Loucy (cell line): Measurements from ENCODE around the gene HPSE2.

Experiments used
- CTCF ChIP-seq: fragments of 200-600 bp; sonication (generic); conservative IDR thresholded peaks from 2 replicates; pipeline ENCODE4 v1.5.1; 2014; ENCODE audit warnings: mild to moderate bottlenecking, antibody characterized with exemption, low read length
- EZH2phosphoT487 ChIP-seq: fragments of 200-600 bp; IDR thresholded peaks from 2 replicates; pipeline ENCODE4 v1.6.1; 2018; ENCODE audit warnings: antibody characterized with exemption, mild to moderate bottlenecking, moderate library complexity, borderline replicate concordance

- TF ChIP-seq CTCF: no peak
- TF ChIP-seq EZH2phosphoT487: no peak
These were observed 32.3 kb downstream of the HPSE2 start for GRCh38 chr10:99203310-99203709.
